NCI-H2196 (cell line): ENCODE results near the gene FAM13A.

ENCODE experiments used
- DNase-seq: peaks from one replicate; lab custom pipeline; 2025; ENCODE audit not compliant: unreplicated experiment; lab: John Stamatoyannopoulos, UW

The FAM13A gene

GRCh38 chr4:88730811-88731210, 326.2 kb downstream of the FAM13A start:
- no peak for DNase-seq

- no peak for DNase-seq
Measured at GRCh38 chr4:88729146-88729760, 327.7 kb downstream of the FAM13A start.

GRCh38 chr4:88728146-88728545, 328.8 kb downstream of the FAM13A start:
- no peak for DNase-seq

GRCh38 chr4:88725986-88726385, 331.0 kb downstream of the FAM13A start:
- DNase-seq: no peak

GRCh38 chr4:88725143-88725542, 331.8 kb downstream of the FAM13A start:
- no peak for DNase-seq

- no peak for DNase-seq
Measured at GRCh38 chr4:88724406-88724805, 332.6 kb downstream of the FAM13A start.

GRCh38 chr4:88722828-88723227, 334.2 kb downstream of the FAM13A start:
- no peak for DNase-seq

GRCh38 chr4:88722276-88722780, 334.7 kb downstream of the FAM13A start:
- DNase-seq: no peak

GRCh38 chr4:88720451-88721428, 336.2 kb downstream of the FAM13A start:
- DNase-seq: no peak

- DNase-seq: no peak
Measured at GRCh38 chr4:88719381-88719780, 337.6 kb downstream of the FAM13A start.

- DNase-seq: no peak
Measured at GRCh38 chr4:88718098-88718497, 338.9 kb downstream of the FAM13A start.

GRCh38 chr4:88713782-88714181, 343.2 kb downstream of the FAM13A start:
- DNase-seq: no peak

GRCh38 chr4:88709989-88710388, 347.0 kb downstream of the FAM13A start:
- DNase-seq: no peak

- DNase-seq: peak; percentile 17
Measured at GRCh38 chr4:88706574-88706973, 350.4 kb downstream of the FAM13A start.

GRCh38 chr4:88705805-88706492, 351.0 kb downstream of the FAM13A start:
- DNase-seq: no peak

- DNase-seq: no peak
Measured at GRCh38 chr4:88705223-88705622, 351.8 kb downstream of the FAM13A start.

- DNase-seq: no peak
Measured at GRCh38 chr4:88702782-88703181, 354.2 kb downstream of the FAM13A start.

- no peak for DNase-seq
Measured at GRCh38 chr4:88698519-88698918, 358.5 kb downstream of the FAM13A start.

- DNase-seq: no peak
Measured at GRCh38 chr4:88697588-88698329, 359.2 kb downstream of the FAM13A start, which contains the start of gene NAP1L5. Gene NAP1L5, minus strand, starts transcription at chr4:88697829. Its CDS starts 75 bp downstream, at chr4:88697754.

- no peak for DNase-seq
Measured at GRCh38 chr4:88697141-88697540, 359.8 kb downstream of the FAM13A start.

GRCh38 chr4:88696630-88697029, 360.4 kb downstream of the FAM13A start:
- no peak for DNase-seq
